Colonic mucosa (tissue), 4 donors: ENCODE data around the gene PIGN. TPM values are rescaled to one million over a fixed set of nuclear protein-coding genes. Genes with fewer than 3 reads are reported as not detected.

Source experiments
- DNase-seq: peaks from one replicate; pipeline ENCODE4 v3.0.0-alpha.2; 2020
- H3K27ac ChIP-seq: fragments of 200-600 bp; one replicate; pipeline ENCODE4 v1.8.0; 2021
- H3K27me3 ChIP-seq: fragments of 200-600 bp; one replicate; pipeline ENCODE4 v1.8.0; 2021
- H3K36me3 ChIP-seq: fragments of 200-600 bp; one replicate; pipeline ENCODE4 v1.8.0; 2021
- H3K4me1 ChIP-seq: fragments of 200-600 bp; one replicate; pipeline ENCODE4 v1.8.0; 2021; ENCODE audit warnings: mild to moderate bottlenecking
- H3K4me3 ChIP-seq: fragments of 200-600 bp; one replicate; pipeline ENCODE4 v1.8.0; 2021
- H3K9ac ChIP-seq, 2 donors: one replicate each; pipeline ENCODE4 v1.7.0; 2013; ENCODE audit warnings: control low read depth in 2 of 2, low read depth in 2 of 2, low read length in 2 of 2
- H3K9me3 ChIP-seq: fragments of 200-600 bp; one replicate; pipeline ENCODE4 v1.8.0; 2021
- intact Hi-C: fragments of 100-400 bp; cut with DNase I; formaldehyde crosslinking; loops from one replicate; pipeline ENCODE4 v1.14.1; 2022
- total RNA-seq, 2 donors: library from RNA; stranded (reverse); fragmentation: NEBNext Ultra II Directional in 1 of 2; extraction: Animal tissue kit (Norgen Biotek cat#: 25700) in 1 of 2; gene quantifications; one replicate each; pipeline ENCODE4 v1.2.1, GENCODE V29; 2021
- TF ChIP-seq, protein P1 (sequence below): fragments of 200-600 bp; IDR thresholded peaks from one replicate; pipeline ENCODE4 v1.8.0; 2022; ENCODE audit warnings: antibody characterized with exemption, mild to moderate bottlenecking
- donor health status: healthy.
- donor health status: DM: no; HTN: no; CAD: no.
- donor health status: DM: no; HTN: no; CAD: no.

The PIGN gene
- total RNA-seq, 2 donors from 2014 or later, result 30.1 to 37.9 TPM

- H3K4me1 ChIP-seq, result no peaks in the 10 kb centered on the region
- H3K9me3 ChIP-seq, result no peaks in the 10 kb centered on the region
- no peak for DNase-seq
- TF ChIP-seq, protein P1, sequence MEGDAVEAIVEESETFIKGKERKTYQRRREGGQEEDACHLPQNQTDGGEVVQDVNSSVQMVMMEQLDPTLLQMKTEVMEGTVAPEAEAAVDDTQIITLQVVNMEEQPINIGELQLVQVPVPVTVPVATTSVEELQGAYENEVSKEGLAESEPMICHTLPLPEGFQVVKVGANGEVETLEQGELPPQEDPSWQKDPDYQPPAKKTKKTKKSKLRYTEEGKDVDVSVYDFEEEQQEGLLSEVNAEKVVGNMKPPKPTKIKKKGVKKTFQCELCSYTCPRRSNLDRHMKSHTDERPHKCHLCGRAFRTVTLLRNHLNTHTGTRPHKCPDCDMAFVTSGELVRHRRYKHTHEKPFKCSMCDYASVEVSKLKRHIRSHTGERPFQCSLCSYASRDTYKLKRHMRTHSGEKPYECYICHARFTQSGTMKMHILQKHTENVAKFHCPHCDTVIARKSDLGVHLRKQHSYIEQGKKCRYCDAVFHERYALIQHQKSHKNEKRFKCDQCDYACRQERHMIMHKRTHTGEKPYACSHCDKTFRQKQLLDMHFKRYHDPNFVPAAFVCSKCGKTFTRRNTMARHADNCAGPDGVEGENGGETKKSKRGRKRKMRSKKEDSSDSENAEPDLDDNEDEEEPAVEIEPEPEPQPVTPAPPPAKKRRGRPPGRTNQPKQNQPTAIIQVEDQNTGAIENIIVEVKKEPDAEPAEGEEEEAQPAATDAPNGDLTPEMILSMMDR, result no peak
- no peaks in the 10 kb centered on the region for H3K36me3 ChIP-seq
- no peak overlapping the region for H3K4me3 ChIP-seq
- H3K27ac ChIP-seq, result no peak overlapping the region
- H3K27me3 ChIP-seq, result no peaks in the 10 kb centered on the region
- H3K9ac ChIP-seq, result no peak overlapping the region
- intact Hi-C loops, result no loop called here
Observed at GRCh38 chr18:62165583-62165982, 21.3 kb downstream of the PIGN start.

- intact Hi-C loops, result no loop called here
Observed at GRCh38 chr18:62164855-62165487, 21.9 kb downstream of the PIGN start.

DNA sequence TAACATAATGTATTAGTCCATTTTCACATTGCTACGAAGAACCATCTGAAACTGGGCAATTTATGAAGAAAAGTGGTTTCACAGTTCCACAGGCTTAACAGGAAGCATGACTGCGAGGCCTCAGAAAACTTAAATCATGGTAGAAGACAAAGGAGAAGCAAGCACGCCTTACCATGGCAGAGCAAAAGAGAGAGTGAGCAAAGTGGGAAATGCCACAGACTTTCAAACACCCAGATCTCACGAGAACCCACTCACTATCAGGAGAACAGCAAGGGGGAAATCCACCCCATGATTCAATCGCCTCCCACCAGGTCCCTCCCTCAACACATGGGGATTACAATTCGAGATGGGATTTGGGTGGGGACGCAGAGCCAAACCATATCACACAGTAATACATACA lies 22.5 kb downstream of the PIGN start:
- H3K4me3 ChIP-seq, result no peak overlapping the region
- no peak for DNase-seq
- intact Hi-C loops, result no loop called here
- TF ChIP-seq, protein P1, result no peak
- H3K27ac ChIP-seq, result no peak overlapping the region
- H3K27me3 ChIP-seq, result no peaks in the 10 kb centered on the region
- no peaks in the 10 kb centered on the region for H3K36me3 ChIP-seq
- no peaks in the 10 kb centered on the region for H3K4me1 ChIP-seq
- no peak overlapping the region for H3K9ac ChIP-seq
- H3K9me3 ChIP-seq, result no peaks in the 10 kb centered on the region

More at GRCh38 chr18:62164855-62165487, 21.9 kb downstream of the PIGN start:
- TF ChIP-seq, protein P1, result no peak
- no peaks in the 10 kb centered on the region for H3K9me3 ChIP-seq
- H3K27me3 ChIP-seq, result no peaks in the 10 kb centered on the region
- no peak overlapping the region for H3K9ac ChIP-seq
- H3K27ac ChIP-seq, result no peak overlapping the region
- H3K4me3 ChIP-seq, result no peak overlapping the region
- no peak for DNase-seq
- no peaks in the 10 kb centered on the region for H3K36me3 ChIP-seq
- H3K4me1 ChIP-seq, result no peaks in the 10 kb centered on the region

DNA sequence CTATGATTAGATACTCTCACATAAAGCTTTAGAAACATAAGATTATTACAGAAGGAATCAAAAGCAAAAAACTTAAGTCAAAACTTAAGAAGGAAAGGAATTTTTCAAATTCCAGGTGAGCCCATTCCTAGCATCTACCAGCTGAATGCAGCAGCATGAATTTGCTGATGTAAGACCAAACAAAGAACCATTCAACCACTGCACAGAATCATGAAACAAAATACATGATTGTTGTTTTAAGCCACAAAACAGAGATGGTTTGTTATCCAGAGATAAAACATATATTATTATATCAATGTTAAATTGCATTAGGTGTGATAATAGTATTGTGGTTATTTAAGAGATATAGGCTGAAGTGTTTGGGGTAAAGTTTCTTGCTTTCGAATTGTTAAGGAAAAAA lies 29.0 kb downstream of the PIGN start:
- no peak overlapping the region for H3K9ac ChIP-seq
- no peaks in the 10 kb centered on the region for H3K27me3 ChIP-seq
- H3K4me3 ChIP-seq, result no peak overlapping the region
- no peak for DNase-seq
- no peaks in the 10 kb centered on the region for H3K36me3 ChIP-seq
- no peaks in the 10 kb centered on the region for H3K9me3 ChIP-seq
- TF ChIP-seq, protein P1, result no peak
- H3K4me1 ChIP-seq, result no peaks in the 10 kb centered on the region
- intact Hi-C loops, result no loop called here
- H3K27ac ChIP-seq, result no peak overlapping the region

- DNase-seq, result no peak
- Histone ChIP-seq H3K36me3 (no peaks in the 10 kb centered on the region), H3K9ac (no peak overlapping the region), H3K4me1 (no peaks in the 10 kb centered on the region), H3K27me3 (no peaks in the 10 kb centered on the region), H3K27ac (no peak overlapping the region), H3K4me3 (no peak overlapping the region), H3K9me3 (no peaks in the 10 kb centered on the region)
- intact Hi-C loops, result no loop called here
- TF ChIP-seq, protein P1, result no peak
Observed at GRCh38 chr18:62152844-62153243, 34.0 kb downstream of the PIGN start.
